T-cell (primary cell): Measurements from ENCODE around the gene SHISAL1. TPM values are rescaled to one million over a fixed set of nuclear protein-coding genes. Genes with fewer than 3 reads are reported as not detected.

Experiments used
- ATAC-seq, 4 experiments: fragments of 200-7000 bp in 3 of 4; fragments of 150-1000 bp in 1 of 4; cut with Tn5 transposase; replicated peaks in 1 of 4; 1 replicate in 3 of 4; 2 replicates in 1 of 4; pipeline ENCODE4 v1.10.0; 2021; ENCODE audit warnings: moderate library complexity in 3 of 4, mild to moderate bottlenecking in 2 of 4, moderate number of reproducible peaks in 1 of 4
- CTCF ChIA-PET, 2 donors: fragments of 300-600 bp; sonication (Branson Sonifier 250); formaldehyde crosslinking; loops; one replicate each; lab custom pipeline; 2022; ENCODE audit warnings: antibody characterized with exemption in 2 of 2; lab: Charles Lee
- POLR2A ChIA-PET, 2 donors: fragments of 300-600 bp; sonication (Branson Sonifier 250); formaldehyde crosslinking; loops; one replicate each; lab custom pipeline; 2022; ENCODE audit warnings: antibody characterized with exemption in 2 of 2; lab: Charles Lee
- DNase-seq, 35 experiments: peaks; one replicate each; pipeline versions ENCODE4 v3.0.0 to v3.0.0-alpha.2; 2013 to 2023
- H3K27ac ChIP-seq: one replicate; pipeline ENCODE4 v1.5.1; 2013; ENCODE audit warnings: low read length
- H3K27me3 ChIP-seq, 2 experiments: replicated peaks in 1 of 2; 1 replicate in 1 of 2; 2 replicates in 1 of 2; pipeline versions ENCODE4 v1.6.1 to v1.7.0; 2013; ENCODE audit warnings: low read length in 1 of 2, mixed read lengths in 1 of 2; ENCODE audit not compliant: control insufficient read depth in 2 of 2, insufficient read depth in 2 of 2; ENCODE audit errors: extremely low read depth in 1 of 2
- H3K36me3 ChIP-seq, 2 donors: 1 replicate in 1 of 2; 2 replicates in 1 of 2; pipeline versions ENCODE4 v1.6.1 to v1.7.0; 2013; ENCODE audit warnings: low read length in 1 of 2; ENCODE audit not compliant: control insufficient read depth in 2 of 2, insufficient read depth in 1 of 2; ENCODE audit errors: extremely low read depth in 1 of 2
- H3K4me1 ChIP-seq, 2 experiments: 1 replicate in 1 of 2; 2 replicates in 1 of 2; pipeline versions ENCODE4 v1.6.1 to v1.7.0; 2013; ENCODE audit warnings: low read length in 2 of 2, mixed read lengths in 1 of 2; ENCODE audit not compliant: insufficient read depth in 2 of 2, control insufficient read depth in 1 of 2; ENCODE audit errors: extremely low read depth in 1 of 2
- H3K4me3 ChIP-seq, 2 donors: 1 replicate in 1 of 2; 2 replicates in 1 of 2; pipeline versions ENCODE4 v1.5.1 to v1.7.0; 2013; ENCODE audit warnings: mild to moderate bottlenecking in 2 of 2, low read length in 1 of 2, moderate library complexity in 1 of 2; ENCODE audit not compliant: control insufficient read depth in 1 of 2; ENCODE audit errors: extremely low read depth in 1 of 2
- H3K9me3 ChIP-seq: 2 replicates; pipeline ENCODE4 v1.7.0; 2013
- H3K27ac Mint-ChIP-seq, 2 donors: one replicate each; pipeline ENCODE4 v1.8.0; 2020 to 2021; ENCODE audit warnings: mild to moderate bottlenecking in 2 of 2, mixed read lengths in 2 of 2
- H3K27me3 Mint-ChIP-seq, 2 donors: one replicate each; pipeline ENCODE4 v1.8.0; 2021 to 2022; ENCODE audit warnings: mixed read lengths in 2 of 2
- H3K36me3 Mint-ChIP-seq: one replicate; pipeline ENCODE4 v1.8.0; 2021; ENCODE audit warnings: mixed read lengths
- H3K4me1 Mint-ChIP-seq, 3 donors: one replicate each; pipeline ENCODE4 v1.8.0; 2020 to 2022; ENCODE audit warnings: mixed read lengths in 3 of 3, mild to moderate bottlenecking in 1 of 3
- H3K4me3 Mint-ChIP-seq, 3 donors: one replicate each; pipeline ENCODE4 v1.8.0; 2020 to 2022; ENCODE audit warnings: mild to moderate bottlenecking in 3 of 3, mixed read lengths in 3 of 3, moderate library complexity in 3 of 3
- H3K9me3 Mint-ChIP-seq, 3 donors: one replicate each; pipeline ENCODE4 v1.8.0; 2020 to 2022; ENCODE audit warnings: mixed read lengths in 3 of 3
- WGBS: methylation state at CpG from one replicate; pipeline ENCODE4 v1.1.5; 2013; ENCODE audit warnings: missing lambda C conversion rate; ENCODE audit not compliant: insufficient coverage; 5-methylcytosine and 5-hydroxymethylcytosine counted together
- total RNA-seq, 35 experiments: library from RNA in 6 of 35; stranded (reverse) in 6 of 35; fragments of 120-200 nt in 1 of 35; gene quantifications; one replicate each; pipeline versions ENCODE4 v1.2.1 to v1.2.4 and lab custom pipeline; 2013 to 2026

Gene SHISAL1
- total RNA-seq, 5 donors from 2014 or later (not counting 1 experiment from before 2014, with no cell fraction given) = 0.03 to 0.06 TPM; not detected in 3

GRCh38 chr22:44197271-44197670 lies 115.5 kb downstream of the SHISAL1 start:
- Histone ChIP-seq H3K27me3 (no peaks in the 10 kb centered on the region), H3K27ac (no peak overlapping the region), H3K9me3 (no peaks in the 10 kb centered on the region), H3K4me3 (no peak overlapping the region), H3K4me1 (peaks cover 12 to 40% of the 10 kb centered on the region in 2 experiments), H3K36me3 (peaks cover 30 to 62% of the 10 kb centered on the region in 2 donors)
- no peaks in the 10 kb centered on the region for H3K9me3 Mint-ChIP-seq
- CTCF ChIA-PET = no interaction called here
- DNase-seq (no peak), ATAC-seq (no peak)
- peaks cover 30 to 43% (median 40%) of the 10 kb centered on the region in 3 donors for H3K4me1 Mint-ChIP-seq
- no CpG with 5 or more reads among the region's 2 CpGs for whole genome bisulfite sequencing
- no peak overlapping the region for H3K27ac Mint-ChIP-seq
- H3K27me3 Mint-ChIP-seq = no peaks in the 10 kb centered on the region
- H3K4me3 Mint-ChIP-seq = no peak overlapping the region
- peaks cover 55% of the 10 kb centered on the region for H3K36me3 Mint-ChIP-seq
- POLR2A ChIA-PET = no interaction called here

- Mint-ChIP-seq H3K36me3 (peaks cover 51% of the 10 kb centered on the region), H3K4me3 (no peak overlapping the region), H3K4me1 (peaks cover 30 to 45% (median 40%) of the 10 kb centered on the region in 3 donors), H3K27ac (no peak overlapping the region), H3K27me3 (no peaks in the 10 kb centered on the region), H3K9me3 (no peaks in the 10 kb centered on the region)
- CTCF ChIA-PET = no interaction called here
- ATAC-seq (no peak), DNase-seq (no peak)
- no peak overlapping the region for H3K27ac ChIP-seq
- H3K36me3 ChIP-seq = peaks cover 28 to 58% of the 10 kb centered on the region in 2 donors
- H3K4me3 ChIP-seq = no peak overlapping the region
- peaks cover 12 to 44% of the 10 kb centered on the region in 2 experiments for H3K4me1 ChIP-seq
- H3K9me3 ChIP-seq = no peaks in the 10 kb centered on the region
- no peaks in the 10 kb centered on the region for H3K27me3 ChIP-seq
- POLR2A ChIA-PET = no interaction called here
- WGBS = 96% methylated on average over 10 of the region's 10 CpGs
Measured at GRCh38 chr22:44196731-44197131, 116.0 kb downstream of the SHISAL1 start.

GRCh38 chr22:44196241-44196640 lies 116.5 kb downstream of the SHISAL1 start:
- Mint-ChIP-seq H3K4me3 (no peak overlapping the region), H3K27ac (no peak overlapping the region), H3K4me1 (peaks cover 30 to 50% (median 41%) of the 10 kb centered on the region in 3 donors), H3K27me3 (no peaks in the 10 kb centered on the region), H3K36me3 (peaks cover 53% of the 10 kb centered on the region), H3K9me3 (no peaks in the 10 kb centered on the region)
- 95% methylated on average over 4 of the region's 9 CpGs for WGBS
- H3K4me3 ChIP-seq = no peak overlapping the region
- no peaks in the 10 kb centered on the region for H3K9me3 ChIP-seq
- peaks cover 23 to 53% of the 10 kb centered on the region in 2 donors for H3K36me3 ChIP-seq
- ATAC-seq (no peak), DNase-seq (no peak)
- H3K4me1 ChIP-seq = peaks cover 12 to 49% of the 10 kb centered on the region in 2 experiments
- no peak overlapping the region for H3K27ac ChIP-seq
- ChIA-PET POLR2A (no interaction called here), CTCF (no interaction called here)
- no peaks in the 10 kb centered on the region for H3K27me3 ChIP-seq

- CTCF ChIA-PET = no interaction called here
- no peak overlapping the region for H3K27ac Mint-ChIP-seq
Measured at GRCh38 chr22:44195189-44195871, 117.4 kb downstream of the SHISAL1 start.

GRCh38 chr22:44194569-44194968 lies 118.2 kb downstream of the SHISAL1 start:
- POLR2A ChIA-PET = no interaction called here
- H3K27me3 Mint-ChIP-seq = no peaks in the 10 kb centered on the region

More at GRCh38 chr22:44195189-44195871, 117.4 kb downstream of the SHISAL1 start:
- Mint-ChIP-seq H3K9me3 (no peaks in the 10 kb centered on the region), H3K36me3 (peaks cover 44% of the 10 kb centered on the region), H3K4me3 (no peak overlapping the region), H3K4me1 (peaks cover 30 to 55% (median 36%) of the 10 kb centered on the region in 3 donors), H3K27me3 (no peaks in the 10 kb centered on the region)
- POLR2A ChIA-PET = no interaction called here
- H3K4me3 ChIP-seq = no peak overlapping the region
- H3K27me3 ChIP-seq = no peaks in the 10 kb centered on the region
- WGBS = 100% methylated on average over 1 of the region's 5 CpGs
- ATAC-seq (no peak), DNase-seq (no peak)
- H3K27ac ChIP-seq = no peak overlapping the region
- peaks cover 12 to 50% of the 10 kb centered on the region in 2 experiments for H3K4me1 ChIP-seq
- no peaks in the 10 kb centered on the region for H3K9me3 ChIP-seq
- peaks cover 22 to 44% of the 10 kb centered on the region in 2 donors for H3K36me3 ChIP-seq

More at GRCh38 chr22:44194569-44194968, 118.2 kb downstream of the SHISAL1 start:
- Mint-ChIP-seq H3K27ac (no peak overlapping the region), H3K4me3 (no peak overlapping the region), H3K4me1 (peaks cover 30 to 51% (median 33%) of the 10 kb centered on the region in 3 donors), H3K36me3 (peaks cover 41% of the 10 kb centered on the region), H3K9me3 (no peaks in the 10 kb centered on the region)
- no peak overlapping the region for H3K27ac ChIP-seq
- H3K27me3 ChIP-seq = no peaks in the 10 kb centered on the region
- ATAC-seq (no peak), DNase-seq (no peak)
- peaks cover 18 to 37% of the 10 kb centered on the region in 2 donors for H3K36me3 ChIP-seq
- H3K4me3 ChIP-seq = no peak overlapping the region
- no peaks in the 10 kb centered on the region for H3K9me3 ChIP-seq
- 95% methylated on average over 2 of the region's 2 CpGs for WGBS
- H3K4me1 ChIP-seq = peaks cover 12 to 43% of the 10 kb centered on the region in 2 experiments
- CTCF ChIA-PET = no interaction called here
